ENCODE data around the gene CAMKK1. TPM values are rescaled to one million over a fixed set of nuclear protein-coding genes. Genes with fewer than 3 reads are reported as not detected.

CAMKK1 gene
- total and polyA plus RNA-seq, 2 of the 4 experiments (the other 2 are of a cell fraction), result 4.1 to 8.2 TPM

- Histone ChIP-seq H3K9me1 (ENCODE audit: insufficient read depth, low read length) (peaks cover 3% of the 10 kb centered on the region; the same call in 1 of the 2 replicates), H2BK15ac (ENCODE audit: low read depth, low read length) (no peak overlapping the region), H4K20me1 (ENCODE audit: insufficient read depth, low read length) (no peaks in the 10 kb centered on the region), H3K27ac (ENCODE audit: insufficient read depth, low read length) (no peak overlapping the region), H3K9ac (ENCODE audit: low read depth, low read length) (no peak overlapping the region), H3K56ac (ENCODE audit: extremely low read depth, insufficient read depth, low read length) (no peak overlapping the region), H2BK5ac (ENCODE audit: low read depth, low read length, poor library complexity, severe bottlenecking) (no peak overlapping the region), H4K91ac (ENCODE audit: insufficient read depth, low read depth, low read length) (no peak overlapping the region), H3K9me3 (ENCODE audit: control insufficient read depth, insufficient read depth, low read length) (no peaks in the 10 kb centered on the region), H2BK20ac (ENCODE audit: low read depth, low read length) (no peak overlapping the region), H2AFZ (replicated peaks; ENCODE audit: low read length, poor library complexity) (no peak overlapping the region), H4K8ac (ENCODE audit: low read depth in 2 of 2, low read length in 2 of 2) (no peak overlapping the region), H3K4me1 (ENCODE audit: control insufficient read depth, insufficient read depth, low read length) (no peaks in the 10 kb centered on the region), H3K4me3 (ENCODE audit: insufficient read depth, low read depth, low read length) (no peak overlapping the region), H3K4me2 (ENCODE audit: low read depth, low read length) (no peak overlapping the region), H3K27me3 (ENCODE audit: control insufficient read depth, insufficient read depth, low read length) (peaks cover 9% of the 10 kb centered on the region), H4K5ac (ENCODE audit: low read depth, low read length) (no peak overlapping the region), H3K23ac (ENCODE audit: low read depth, low read length) (no peak overlapping the region), H3K36me3 (ENCODE audit: control insufficient read depth, insufficient read depth, low read length) (no peaks in the 10 kb centered on the region), H3K79me1 (ENCODE audit: low read depth in 1 of 2, low read length in 2 of 2) (no peaks in the 10 kb centered on the region), H2AK9ac (replicated peaks; ENCODE audit: low read depth, low read length, poor library complexity) (no peak overlapping the region), H2BK120ac (ENCODE audit: low read depth, low read length) (no peak overlapping the region), H3K4ac (ENCODE audit: low read depth, low read length) (no peak overlapping the region), H2AK5ac (ENCODE audit: low read depth, low read length) (no peak overlapping the region), H3K18ac (ENCODE audit: low read depth, low read length) (no peak overlapping the region), H3K14ac (replicated peaks; ENCODE audit: low read depth, low read length) (no peak overlapping the region)
- ATAC-seq (ENCODE audit: low read depth), result no peak
- no TSS peak for BruUV-seq (replicated peaks)
- dilution Hi-C loops (cut with HindIII; ENCODE audit: low sequenced_read_pairs, unreplicated experiment) (no loop called here), intact Hi-C loops (cut with micrococcal nuclease) (no loop called here), in situ Hi-C loops (cut with MboI; ENCODE audit: low sequenced_read_pairs) (no loop called here)
- CTCF ChIA-PET, result no interaction called here
- no peak for DNase-seq
- POLR2A ChIA-PET (ENCODE audit: unreplicated experiment), result no interaction called here
- WGBS, 2 experiments (ENCODE audit: extremely low coverage in 2 of 2, insufficient read length in 1 of 2), result 79% methylated on average over 17 of the region's 24 CpGs; no CpG with 5 or more reads in 1 of the 2 experiments
- TF ChIP-seq MAFK (IDR thresholded peaks at IDR 0.05; ENCODE audit: low read depth, low read length) (no peak), SMC3 (IDR thresholded peaks at IDR 0.05; ENCODE audit: low read depth, low read length) (no peak), RFX5 (IDR thresholded peaks at IDR 0.05; ENCODE audit: low read depth, low read length) (no peak), FOS (IDR thresholded peaks at IDR 0.05; ENCODE audit: low read depth, low read length) (no peak), RAD21 (IDR thresholded peaks at IDR 0.05; ENCODE audit: low read length) (no peak)
Measured at GRCh38 chr17:3851461-3852100, 41.3 kb downstream of the CAMKK1 start.
